ENCODE results near the gene C15orf39.

C15orf39 gene

GRCh38 chr15:75208501-75209288 lies 7.0 kb downstream of the C15orf39 start:
- no peaks in the 10 kb centered on the region for H3K9me2 ChIP-seq (replicated peaks; ENCODE audit: insufficient read depth, low read length)
- H4K20me1 ChIP-seq (ENCODE audit: low read depth, low read length): peaks cover 23% of the 10 kb centered on the region
- H3K9ac ChIP-seq (ENCODE audit: low read length): no peak overlapping the region
- H3K27ac ChIP-seq (ENCODE audit: low read depth, low read length): no peak overlapping the region
- H2AFZ ChIP-seq (ENCODE audit: low read depth, low read length, severe bottlenecking): no peak overlapping the region
- no peak overlapping the region for H3K4me3 ChIP-seq (ENCODE audit: insufficient read depth, low read length, poor library complexity, severe bottlenecking)
- H3K36me3 ChIP-seq (ENCODE audit: low read length): no peaks in the 10 kb centered on the region
- no peak for TF ChIP-seq CTCF (IDR thresholded peaks at IDR 0.05; ENCODE audit: insufficient read depth, low read length, poor library complexity, severe bottlenecking)
- H3K4me2 ChIP-seq (ENCODE audit: low read depth, low read length, poor library complexity, severe bottlenecking): no peak overlapping the region
- peaks cover 60% of the 10 kb centered on the region for H3K79me2 ChIP-seq (ENCODE audit: insufficient read depth, low read length)
- no peaks in the 10 kb centered on the region for H3K9me3 ChIP-seq (ENCODE audit: insufficient read depth, low read length)
- H3F3A ChIP-seq (ENCODE audit: insufficient read depth): no peaks in the 10 kb centered on the region
- no peaks in the 10 kb centered on the region for H3K27me3 ChIP-seq (ENCODE audit: low read length)

GRCh38 chr15:75209289-75209676 lies 7.6 kb downstream of the C15orf39 start:
- no peak overlapping the region for H3K4me2 ChIP-seq (ENCODE audit: low read depth, low read length, poor library complexity, severe bottlenecking)
- H3K9me3 ChIP-seq (ENCODE audit: insufficient read depth, low read length): no peaks in the 10 kb centered on the region
- H3K27ac ChIP-seq (ENCODE audit: low read depth, low read length): no peak overlapping the region
- no peaks in the 10 kb centered on the region for H3K27me3 ChIP-seq (ENCODE audit: low read length)
- TF ChIP-seq CTCF (IDR thresholded peaks at IDR 0.05; ENCODE audit: insufficient read depth, low read length, poor library complexity, severe bottlenecking) (no peak), EZH2phosphoT487 (conservative IDR thresholded peaks at IDR 0.05; ENCODE audit: low read length) (no peak)
- no peak overlapping the region for H3K9ac ChIP-seq (ENCODE audit: low read length)
- no peak overlapping the region for H2AFZ ChIP-seq (ENCODE audit: low read depth, low read length, severe bottlenecking)
- H3K79me2 ChIP-seq (ENCODE audit: insufficient read depth, low read length): peaks cover 54% of the 10 kb centered on the region
- no peak overlapping the region for H3K4me3 ChIP-seq (ENCODE audit: insufficient read depth, low read length, poor library complexity, severe bottlenecking)
- H3F3A ChIP-seq (ENCODE audit: insufficient read depth): no peaks in the 10 kb centered on the region
- no peaks in the 10 kb centered on the region for H3K9me2 ChIP-seq (replicated peaks; ENCODE audit: insufficient read depth, low read length)
- H4K20me1 ChIP-seq (ENCODE audit: low read depth, low read length): peaks cover 23% of the 10 kb centered on the region
- H3K36me3 ChIP-seq (ENCODE audit: low read length): no peaks in the 10 kb centered on the region

GRCh38 chr15:75210811-75211230 lies 9.1 kb downstream of the C15orf39 start:
- Histone ChIP-seq H3F3A (ENCODE audit: insufficient read depth) (no peaks in the 10 kb centered on the region), H3K27me3 (ENCODE audit: low read length) (no peaks in the 10 kb centered on the region), H3K36me3 (ENCODE audit: low read length) (no peaks in the 10 kb centered on the region), H3K4me3 (ENCODE audit: insufficient read depth, low read length, poor library complexity, severe bottlenecking) (no peak overlapping the region), H4K20me1 (ENCODE audit: low read depth, low read length) (peaks cover 13% of the 10 kb centered on the region), H2AFZ (ENCODE audit: low read depth, low read length, severe bottlenecking) (no peak overlapping the region), H3K4me2 (ENCODE audit: low read depth, low read length, poor library complexity, severe bottlenecking) (no peak overlapping the region), H3K9ac (ENCODE audit: low read length) (no peak overlapping the region), H3K27ac (ENCODE audit: low read depth, low read length) (no peak overlapping the region), H3K79me2 (ENCODE audit: insufficient read depth, low read length) (peaks cover 39% of the 10 kb centered on the region), H3K9me3 (ENCODE audit: insufficient read depth, low read length) (no peaks in the 10 kb centered on the region), H3K9me2 (replicated peaks; ENCODE audit: insufficient read depth, low read length) (no peaks in the 10 kb centered on the region)
- TF ChIP-seq EZH2phosphoT487 (conservative IDR thresholded peaks at IDR 0.05; ENCODE audit: low read length): no peak
- no peak for TF ChIP-seq CTCF (IDR thresholded peaks at IDR 0.05; ENCODE audit: insufficient read depth, low read length, poor library complexity, severe bottlenecking)

Data from SU-DHL-6 (cell line).